HG02623 (cell line): ENCODE measurements around the gene SLC12A6.

Source experiments
- ATAC-seq: cut with Tn5 transposase; IDR thresholded peaks from one replicate; pipeline ENCODE4 v1.9.1; 2021; ENCODE audit warnings: moderate library complexity; ENCODE audit not compliant: unreplicated experiment

Gene SLC12A6

GRCh38 chr15:34266751-34267150, 70.8 kb downstream of the SLC12A6 start:
- ATAC-seq, result no peak

- ATAC-seq, result no peak
These were observed 73.5 kb downstream of the SLC12A6 start for GRCh38 chr15:34264076-34264475.

- ATAC-seq, result no peak
These were observed 75.2 kb downstream of the SLC12A6 start for GRCh38 chr15:34262362-34262761.

- ATAC-seq, result no peak
These were observed 78.0 kb downstream of the SLC12A6 start for GRCh38 chr15:34259566-34259965.

GRCh38 chr15:34258151-34258550, 79.4 kb downstream of the SLC12A6 start:
- no peak for ATAC-seq

- no peak for ATAC-seq
These were observed 85.0 kb downstream of the SLC12A6 start for GRCh38 chr15:34252545-34252944.

GRCh38 chr15:34248190-34248589, 89.4 kb downstream of the SLC12A6 start:
- ATAC-seq, result no peak

GRCh38 chr15:34246276-34246976, 91.2 kb downstream of the SLC12A6 start:
- ATAC-seq, result no peak

GRCh38 chr15:34243226-34243625, 94.4 kb downstream of the SLC12A6 start:
- no peak for ATAC-seq

GRCh38 chr15:34242331-34242710, 95.3 kb downstream of the SLC12A6 start:
- ATAC-seq, result no peak

- ATAC-seq, result no peak
These were observed 95.9 kb downstream of the SLC12A6 start for GRCh38 chr15:34241376-34242330.

GRCh38 chr15:34240537-34240936, 97.0 kb downstream of the SLC12A6 start:
- no peak for ATAC-seq

- no peak for ATAC-seq
These were observed 98.3 kb downstream of the SLC12A6 start for GRCh38 chr15:34239151-34239808.

- no peak for ATAC-seq
These were observed 104.0 kb downstream of the SLC12A6 start for GRCh38 chr15:34233614-34234013.

- ATAC-seq, result no peak
These were observed 113.5 kb downstream of the SLC12A6 start for GRCh38 chr15:34223904-34224596.

GRCh38 chr15:34217587-34218225, 119.9 kb downstream of the SLC12A6 start:
- no peak for ATAC-seq

GRCh38 chr15:34216527-34217270, 120.9 kb downstream of the SLC12A6 start:
- no peak for ATAC-seq

- ATAC-seq, result no peak
These were observed 123.4 kb downstream of the SLC12A6 start for GRCh38 chr15:34214135-34214534.

GRCh38 chr15:34213690-34214089, 123.9 kb downstream of the SLC12A6 start:
- no peak for ATAC-seq
